HEK293T (cell line): Measurements from ENCODE around the gene CDH13.

Experiments used
- CTCF ChIA-PET: fragments of 350-600 bp; formaldehyde crosslinking; extraction: SDS; loops from one replicate; lab custom pipeline; 2021; ENCODE audit warnings: antibody characterized with exemption, inconsistent platforms; lab: Yijun Ruan, JAX
- POLR2A ChIA-PET: fragments of 350-600 bp; formaldehyde crosslinking; extraction: SDS; loops from one replicate; lab custom pipeline; 2020; ENCODE audit warnings: antibody characterized with exemption, inconsistent platforms; lab: Yijun Ruan, JAX
- DNase-seq: peaks from one replicate; pipeline ENCODE4 v3.0.0; 2012; ENCODE audit warnings: mixed read lengths; ENCODE audit errors: extremely low spot score
- ARNT ChIP-seq: fragments of 450-650 bp; IDR thresholded peaks from 2 replicates; pipeline ENCODE4 v1.6.1; 2017; ENCODE audit warnings: mild to moderate bottlenecking
- BHLHE40 ChIP-seq: fragments of 450-650 bp; IDR thresholded peaks from 2 replicates; pipeline ENCODE4 v1.6.1; 2016; ENCODE audit warnings: mild to moderate bottlenecking, moderate library complexity, borderline replicate concordance
- CTBP1 ChIP-seq: fragments of 450-650 bp; IDR thresholded peaks from 2 replicates; pipeline ENCODE4 v1.6.1; 2016; ENCODE audit warnings: borderline replicate concordance
- ELF4 ChIP-seq: fragments of 450-650 bp; IDR thresholded peaks from 2 replicates; pipeline ENCODE4 v1.6.1; 2017; ENCODE audit warnings: antibody characterized with exemption
- FOXA1 ChIP-seq: fragments of 450-650 bp; IDR thresholded peaks from 2 replicates; pipeline ENCODE4 v1.6.1; 2016; ENCODE audit warnings: mild to moderate bottlenecking
- FOXK2 ChIP-seq: fragments of 450-650 bp; IDR thresholded peaks from 2 replicates; pipeline ENCODE4 v1.6.1; 2016; ENCODE audit warnings: mild to moderate bottlenecking
- FOXM1 ChIP-seq: fragments of 450-650 bp; IDR thresholded peaks from 2 replicates; pipeline ENCODE4 v1.6.1; 2017; ENCODE audit warnings: mild to moderate bottlenecking, borderline replicate concordance
- HDGF ChIP-seq: fragments of 450-650 bp; IDR thresholded peaks from 2 replicates; pipeline ENCODE4 v1.6.1; 2017; ENCODE audit warnings: antibody characterized with exemption, borderline replicate concordance
- L3MBTL2 ChIP-seq: fragments of 450-650 bp; conservative IDR thresholded peaks from 2 replicates; pipeline ENCODE4 v1.6.1; 2016; ENCODE audit warnings: mild to moderate bottlenecking
- LEF1 ChIP-seq: fragments of 450-650 bp; IDR thresholded peaks from 2 replicates; pipeline ENCODE4 v1.6.1; 2017; ENCODE audit warnings: mild to moderate bottlenecking, borderline replicate concordance
- NFRKB ChIP-seq: fragments of 450-650 bp; IDR thresholded peaks from 2 replicates; pipeline ENCODE4 v1.6.1; 2016; ENCODE audit warnings: mild to moderate bottlenecking, moderate library complexity
- SP1 ChIP-seq: fragments of 450-650 bp; IDR thresholded peaks from 2 replicates; pipeline ENCODE4 v1.6.1; 2017
- SUZ12 ChIP-seq: fragments of 450-650 bp; IDR thresholded peaks from 2 replicates; pipeline ENCODE4 v1.6.1; 2016; ENCODE audit warnings: mild to moderate bottlenecking
- TARDBP ChIP-seq: fragments of 450-650 bp; IDR thresholded peaks from 2 replicates; pipeline ENCODE4 v1.6.1; 2016
- ZNF384 ChIP-seq: fragments of 450-650 bp; IDR thresholded peaks from 2 replicates; pipeline ENCODE4 v1.6.1; 2016
- TF ChIP-seq, protein P1 (sequence below): fragments of 450-650 bp; IDR thresholded peaks from 2 replicates; pipeline ENCODE4 v1.6.1; 2016

The CDH13 gene

GRCh38 chr16:82993926-82994325, 367.2 kb downstream of the CDH13 start:
- CTCF ChIA-PET, result no interaction called here
- DNase-seq, result no peak
- POLR2A ChIA-PET, result no interaction called here

DNA sequence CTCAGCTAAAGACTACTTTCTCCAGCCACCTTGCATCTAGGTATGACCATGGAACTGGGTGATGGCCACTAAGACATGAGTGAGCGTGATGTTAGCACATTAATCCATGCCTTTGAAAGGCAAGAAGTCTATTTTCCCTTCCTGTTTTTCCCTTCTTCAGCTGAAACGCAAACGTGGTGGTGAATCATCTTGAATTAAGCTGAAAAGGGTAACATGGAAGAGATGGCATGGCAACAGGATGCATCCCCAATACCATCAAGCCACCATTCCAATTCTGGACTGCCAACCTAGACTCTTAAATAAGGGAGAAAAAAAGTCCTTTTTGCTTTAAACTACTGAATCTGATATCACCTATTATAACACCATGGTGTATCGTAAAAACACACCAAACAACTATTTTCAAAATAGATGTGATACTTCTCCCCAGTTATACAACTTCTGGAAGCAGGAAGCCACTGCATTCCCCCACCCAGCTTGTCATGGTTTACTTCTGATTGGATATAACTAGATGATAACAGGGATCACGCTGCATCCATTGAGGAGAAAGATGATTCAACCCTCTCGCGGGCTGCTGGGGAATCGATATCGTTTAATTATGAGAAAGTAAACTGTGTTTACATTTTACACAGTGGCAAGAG, 368.6 kb downstream of the CDH13 start:
- TF ChIP-seq CTBP1 (no peak), SUZ12 (no peak), TARDBP (no peak), NFRKB (no peak)
- POLR2A ChIA-PET, result interaction anchor here (0.6 kb wide), 1 partner anchor 59 kb away, joined by 3 read pairs; no protein-coding TSS in a partner anchor
- CTCF ChIA-PET, result no interaction called here
- DNase-seq, result no peak

More at GRCh38 chr16:82993926-82994325, 367.2 kb downstream of the CDH13 start:
- no peak for TF ChIP-seq LEF1
- no peak for TF ChIP-seq L3MBTL2
- TF ChIP-seq ELF4, result no peak
- TF ChIP-seq ARNT, result no peak
- TF ChIP-seq SP1, result no peak
- TF ChIP-seq FOXK2, result no peak
- no peak for TF ChIP-seq FOXM1
- TF ChIP-seq CTBP1, result no peak

- ChIA-PET CTCF (no interaction called here), POLR2A (no interaction called here)
- TF ChIP-seq SUZ12 (no peak), ZNF384 (no peak), ARNT (no peak), L3MBTL2 (no peak), TARDBP (no peak), LEF1 (no peak), SP1 (no peak), FOXK2 (no peak), ELF4 (no peak), FOXM1 (no peak), NFRKB (no peak), CTBP1 (no peak), FOXA1 (no peak), HDGF (no peak), BHLHE40 (no peak)
- TF ChIP-seq, protein P1, sequence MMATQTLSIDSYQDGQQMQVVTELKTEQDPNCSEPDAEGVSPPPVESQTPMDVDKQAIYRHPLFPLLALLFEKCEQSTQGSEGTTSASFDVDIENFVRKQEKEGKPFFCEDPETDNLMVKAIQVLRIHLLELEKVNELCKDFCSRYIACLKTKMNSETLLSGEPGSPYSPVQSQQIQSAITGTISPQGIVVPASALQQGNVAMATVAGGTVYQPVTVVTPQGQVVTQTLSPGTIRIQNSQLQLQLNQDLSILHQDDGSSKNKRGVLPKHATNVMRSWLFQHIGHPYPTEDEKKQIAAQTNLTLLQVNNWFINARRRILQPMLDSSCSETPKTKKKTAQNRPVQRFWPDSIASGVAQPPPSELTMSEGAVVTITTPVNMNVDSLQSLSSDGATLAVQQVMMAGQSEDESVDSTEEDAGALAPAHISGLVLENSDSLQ, result no peak
- DNase-seq, result no peak
These were observed 369.2 kb downstream of the CDH13 start for GRCh38 chr16:82995924-82996441.

DNA sequence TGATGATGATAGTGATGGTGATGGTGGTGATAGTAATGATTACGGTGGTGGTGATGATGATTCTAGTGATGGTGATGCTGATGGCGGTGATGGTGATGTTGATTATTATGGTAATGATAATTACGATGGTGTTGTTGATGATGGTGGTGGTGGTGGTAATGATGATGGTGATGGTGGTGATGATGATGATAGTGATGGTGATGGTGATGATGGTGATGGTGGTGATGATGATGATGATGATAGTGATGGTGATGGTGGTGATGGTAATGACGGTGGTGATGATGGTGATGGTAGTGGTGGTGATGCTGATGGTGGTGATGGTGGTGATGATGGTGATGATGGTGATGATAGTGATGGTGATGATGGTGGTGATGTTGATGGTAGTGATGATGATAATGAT, 370.0 kb downstream of the CDH13 start:
- ChIA-PET CTCF (no interaction called here), POLR2A (no interaction called here)
- no peak for TF ChIP-seq L3MBTL2
- TF ChIP-seq TARDBP, result no peak
- TF ChIP-seq NFRKB, result no peak
- no peak for DNase-seq

DNA sequence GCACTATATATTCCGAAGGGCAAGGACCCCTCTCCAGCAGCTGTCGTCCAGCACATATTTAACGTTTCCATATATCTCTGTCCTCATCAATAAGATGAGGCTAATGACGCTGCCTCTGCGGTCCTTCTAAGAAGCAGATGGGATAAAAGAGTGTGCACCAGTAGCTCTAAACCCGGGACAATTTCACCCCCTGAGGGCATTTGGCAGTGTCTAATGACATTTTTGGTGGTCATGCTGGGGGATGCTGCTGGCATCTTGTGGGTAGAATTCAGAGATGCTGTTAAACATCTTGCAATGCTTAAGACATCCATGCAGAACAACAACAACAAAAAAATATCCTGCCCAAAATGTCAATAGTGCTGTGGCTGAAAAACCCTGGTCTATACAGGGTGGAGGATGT, 372.9 kb downstream of the CDH13 start:
- TF ChIP-seq, protein P1, result no peak
- TF ChIP-seq SUZ12 (no peak), ARNT (no peak), FOXA1 (no peak), LEF1 (no peak), L3MBTL2 (no peak), HDGF (no peak)
- DNase-seq, result no peak
- CTCF ChIA-PET, result no interaction called here
- POLR2A ChIA-PET, result no interaction called here

DNA sequence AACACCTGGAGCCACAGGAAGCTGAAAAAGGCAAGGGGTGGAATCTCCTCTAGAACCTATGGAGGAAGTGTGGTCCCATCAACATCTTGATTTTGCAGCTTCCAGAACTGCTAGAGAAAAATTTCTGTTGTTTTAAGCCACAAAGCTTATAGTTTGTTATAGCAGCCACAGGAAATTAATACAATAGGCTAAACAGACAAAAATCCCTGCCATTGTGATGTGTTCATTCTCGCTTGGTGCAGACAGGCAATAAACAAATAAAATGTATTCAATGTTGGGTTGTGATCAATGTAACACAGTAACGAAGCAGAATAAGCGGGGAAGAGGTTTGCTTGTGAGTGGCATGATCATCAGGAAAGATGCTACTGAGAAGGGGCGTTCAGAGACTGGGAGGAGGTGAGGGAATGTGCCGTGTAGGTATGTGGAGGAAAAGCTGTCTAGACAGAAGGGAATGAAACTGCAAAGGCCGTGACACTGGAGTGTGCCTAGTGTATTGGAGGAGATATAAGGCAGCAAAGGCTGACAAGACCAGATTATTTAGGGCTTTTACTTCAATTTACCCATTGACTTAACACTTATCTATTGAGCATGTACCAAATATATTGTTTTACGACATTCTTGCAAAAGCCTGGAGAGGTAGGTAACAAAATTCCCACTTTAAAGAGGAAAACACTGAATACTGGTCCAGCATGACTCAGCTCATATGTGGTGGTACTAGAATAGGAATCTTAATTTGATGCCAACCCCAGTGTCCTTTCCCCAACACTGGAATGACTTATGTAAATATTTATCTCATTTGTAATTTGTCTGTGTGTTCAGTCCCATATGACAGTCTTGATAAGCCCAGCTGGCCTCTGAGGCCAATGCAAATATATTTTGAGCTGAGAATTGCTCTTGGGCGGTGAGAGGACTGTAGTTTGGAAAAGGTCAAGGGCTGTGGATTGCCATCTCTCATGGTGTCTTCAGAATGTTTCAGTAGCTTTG, 375.9 kb downstream of the CDH13 start:
- DNase-seq, result no peak
- ChIA-PET POLR2A (no interaction called here), CTCF (interaction anchor here (0.5 kb wide), 1 partner anchor 107 kb away, joined by 3 read pairs; no protein-coding TSS in a partner anchor)

More for the DNA sequence above, 375.9 kb downstream of the CDH13 start:
- TF ChIP-seq FOXM1, result no peak
- TF ChIP-seq LEF1, result no peak
- TF ChIP-seq NFRKB, result no peak
- TF ChIP-seq CTBP1, result no peak
- no peak for TF ChIP-seq SUZ12
- TF ChIP-seq L3MBTL2, result no peak
- no peak for TF ChIP-seq HDGF
- no peak for TF ChIP-seq ARNT
- no peak for TF ChIP-seq FOXA1
- TF ChIP-seq TARDBP, result no peak
- no peak for TF ChIP-seq ELF4
- TF ChIP-seq SP1, result no peak
- no peak for TF ChIP-seq BHLHE40
- no peak for TF ChIP-seq ZNF384
- TF ChIP-seq, protein P1, result no peak
- no peak for TF ChIP-seq FOXK2
